ENCODE results near the gene TEP1. TPM values are rescaled to one million over a fixed set of nuclear protein-coding genes. Genes with fewer than 3 reads are reported as not detected.

TEP1 gene
- total RNA-seq, 2 experiments from 2014 or later = 47.1 to 49.3 TPM

- no peak for DNase-seq
- Mint-ChIP-seq H3K27ac (peak overlapping the region; percentile 96), H3K9me3 (no peaks in the 10 kb centered on the region), H3K4me3 (peak overlapping the region; percentile 93), H3K27me3 (no peaks in the 10 kb centered on the region), H3K36me3 (peaks cover 11% of the 10 kb centered on the region), H3K4me1 (ENCODE audit: low read depth) (peaks cover 37% of the 10 kb centered on the region)
- intact Hi-C loops (cut with micrococcal nuclease) = loop anchor here (2.0 to 5.0 kb wide), 3 partner anchors 120 to 268 kb away; no protein-coding TSS in a partner anchor
- ChIA-PET CTCF (interaction anchor here (0.7 to 2.0 kb wide), 7 partner anchors 8 to 269 kb away, joined by 3 to 7 read pairs (median 3); partner anchors contain the start of genes CCNB1IP1 and PARP2), POLR2A (interaction anchor here (0.6 to 3.6 kb wide), 4 partner anchors 8 to 69 kb away, joined by 3 to 16 read pairs (median 10); partner anchors contain the start of genes APEX1, OSGEP and PARP2)
Measured at GRCh38 chr14:20412411-20412810, 890 bp downstream of the TEP1 start.

- Mint-ChIP-seq H3K27me3 (no peaks in the 10 kb centered on the region), H3K36me3 (peaks cover 21% of the 10 kb centered on the region), H3K27ac (peak overlapping the region; percentile 14), H3K4me3 (no peak overlapping the region), H3K9me3 (no peaks in the 10 kb centered on the region), H3K4me1 (ENCODE audit: low read depth) (peaks cover 43% of the 10 kb centered on the region)
- no peak for DNase-seq
- ChIA-PET CTCF (interaction anchor here (0.7 kb wide), 1 partner anchor 606 kb away, joined by 4 read pairs; no protein-coding TSS in a partner anchor), POLR2A (no interaction called here)
- intact Hi-C loops (cut with micrococcal nuclease) = no loop called here
Measured at GRCh38 chr14:20409226-20409625, 4.1 kb downstream of the TEP1 start.

GRCh38 chr14:20403521-20403920, 9.8 kb downstream of the TEP1 start:
- Mint-ChIP-seq H3K27me3 (no peaks in the 10 kb centered on the region), H3K36me3 (peaks cover 51% of the 10 kb centered on the region), H3K4me3 (no peak overlapping the region), H3K27ac (peak overlapping the region; percentile 23), H3K9me3 (no peaks in the 10 kb centered on the region), H3K4me1 (ENCODE audit: low read depth) (peaks cover 37% of the 10 kb centered on the region)
- intact Hi-C loops (cut with micrococcal nuclease) = no loop called here
- CTCF ChIA-PET = interaction anchor here (0.9 kb wide), 1 partner anchor 12 kb away, joined by 4 read pairs; no protein-coding TSS in a partner anchor
- POLR2A ChIA-PET = interaction anchor here (1.9 to 3.1 kb wide), 2 partner anchors 51 to 61 kb away, joined by 7 to 26 read pairs; partner anchors contain the start of genes APEX1, OSGEP and PARP2
- no peak for DNase-seq

GRCh38 chr14:20400965-20401593, 12.2 kb downstream of the TEP1 start:
- ChIA-PET POLR2A (interaction anchor here (1.0 to 3.1 kb wide), 6 partner anchors 12 to 68 kb away, joined by 3 to 26 read pairs (median 5); partner anchors contain the start of genes PARP2, PIP4P1, PNP and TEP1), CTCF (interaction anchor here (0.8 to 1.8 kb wide), 6 partner anchors 13 to 290 kb away, joined by 3 to 10 read pairs (median 6); partner anchors contain the start of gene TEP1)
- Mint-ChIP-seq H3K4me3 (peak overlapping the region; percentile 52), H3K27me3 (no peaks in the 10 kb centered on the region), H3K36me3 (peaks cover 50% of the 10 kb centered on the region), H3K4me1 (ENCODE audit: low read depth) (peaks cover 30% of the 10 kb centered on the region), H3K9me3 (no peaks in the 10 kb centered on the region), H3K27ac (peak overlapping the region; percentile 95)
- intact Hi-C loops (cut with micrococcal nuclease) = loop anchor here (1.0 to 2.0 kb wide), 8 partner anchors 12 to 208 kb away; partner anchors contain the start of genes APEX1, CCNB1IP1, PARP2 and PIP4P1
- peak; percentile 43 for DNase-seq

GRCh38 chr14:20400589-20400964, 12.7 kb downstream of the TEP1 start:
- no peak for DNase-seq
- H3K9me3 Mint-ChIP-seq = no peaks in the 10 kb centered on the region
- ChIA-PET POLR2A (interaction anchor here (1.0 to 3.1 kb wide), 4 partner anchors 13 to 67 kb away, joined by 3 to 26 read pairs (median 5); partner anchors contain the start of genes PARP2 and TEP1), CTCF (interaction anchor here (0.8 kb wide), 1 partner anchor 291 kb away, joined by 3 read pairs; no protein-coding TSS in a partner anchor)
- H3K36me3 Mint-ChIP-seq = peaks cover 54% of the 10 kb centered on the region
- intact Hi-C loops (cut with micrococcal nuclease) = loop anchor here (2.0 kb wide), 1 partner anchor 68 kb away; the partner anchor contains the start of gene PNP
- H3K27ac Mint-ChIP-seq = peak overlapping the region; percentile 95
- peak overlapping the region; percentile 52 for H3K4me3 Mint-ChIP-seq
- no peaks in the 10 kb centered on the region for H3K27me3 Mint-ChIP-seq
- H3K4me1 Mint-ChIP-seq (ENCODE audit: low read depth) = peaks cover 28% of the 10 kb centered on the region

- intact Hi-C loops (cut with micrococcal nuclease) = no loop called here
- Mint-ChIP-seq H3K27me3 (no peaks in the 10 kb centered on the region), H3K4me1 (ENCODE audit: low read depth) (peaks cover 21% of the 10 kb centered on the region), H3K9me3 (no peaks in the 10 kb centered on the region), H3K4me3 (no peak overlapping the region), H3K27ac (no peak overlapping the region), H3K36me3 (peaks cover 41% of the 10 kb centered on the region)
- no peak for DNase-seq
- POLR2A ChIA-PET = no interaction called here
- CTCF ChIA-PET = interaction anchor here (0.7 to 1.5 kb wide), 2 partner anchors 70 to 100 kb away, joined by 4 read pairs; no protein-coding TSS in a partner anchor
Measured at GRCh38 chr14:20397511-20397910, 15.8 kb downstream of the TEP1 start.

- Mint-ChIP-seq H3K27ac (no peak overlapping the region), H3K27me3 (no peaks in the 10 kb centered on the region), H3K36me3 (peaks cover 50% of the 10 kb centered on the region), H3K9me3 (no peaks in the 10 kb centered on the region), H3K4me3 (no peak overlapping the region), H3K4me1 (ENCODE audit: low read depth) (no peaks in the 10 kb centered on the region)
- ChIA-PET CTCF (interaction anchor here (2.5 kb wide), 1 partner anchor 24 kb away, joined by 9 read pairs; no protein-coding TSS in a partner anchor), POLR2A (no interaction called here)
- no peak for DNase-seq
- intact Hi-C loops (cut with micrococcal nuclease) = no loop called here
Measured at GRCh38 chr14:20391505-20391904, 21.8 kb downstream of the TEP1 start.

- Mint-ChIP-seq H3K27ac (no peak overlapping the region), H3K9me3 (no peaks in the 10 kb centered on the region), H3K4me1 (ENCODE audit: low read depth) (no peaks in the 10 kb centered on the region), H3K36me3 (peaks cover 62% of the 10 kb centered on the region), H3K27me3 (no peaks in the 10 kb centered on the region), H3K4me3 (no peak overlapping the region)
- no peak for DNase-seq
- intact Hi-C loops (cut with micrococcal nuclease) = no loop called here
- ChIA-PET CTCF (no interaction called here), POLR2A (interaction anchor here (0.6 kb wide), 1 partner anchor 22 kb away, joined by 5 read pairs; no protein-coding TSS in a partner anchor)
Measured at GRCh38 chr14:20388159-20388558, 25.1 kb downstream of the TEP1 start.

- POLR2A ChIA-PET = no interaction called here
- Mint-ChIP-seq H3K9me3 (no peaks in the 10 kb centered on the region), H3K27ac (no peak overlapping the region), H3K36me3 (peaks cover 66% of the 10 kb centered on the region), H3K4me1 (ENCODE audit: low read depth) (no peaks in the 10 kb centered on the region), H3K27me3 (no peaks in the 10 kb centered on the region), H3K4me3 (no peak overlapping the region)
- no peak for DNase-seq
- intact Hi-C loops (cut with micrococcal nuclease) = no loop called here
- CTCF ChIA-PET = no interaction called here
Measured at GRCh38 chr14:20387576-20387975, 25.7 kb downstream of the TEP1 start.

- CTCF ChIA-PET = no interaction called here
- peaks cover 66% of the 10 kb centered on the region for H3K36me3 Mint-ChIP-seq
Measured at GRCh38 chr14:20386276-20386855, 26.9 kb downstream of the TEP1 start.

GRCh38 chr14:20384886-20385285, 28.4 kb downstream of the TEP1 start:
- CTCF ChIA-PET = no interaction called here
- H3K27me3 Mint-ChIP-seq = no peaks in the 10 kb centered on the region
- peaks cover 68% of the 10 kb centered on the region for H3K36me3 Mint-ChIP-seq
- POLR2A ChIA-PET = interaction anchor here (0.6 kb wide), 1 partner anchor 9 kb away, joined by 3 read pairs; no protein-coding TSS in a partner anchor
- no peak for DNase-seq
- no peak overlapping the region for H3K27ac Mint-ChIP-seq
- H3K4me1 Mint-ChIP-seq (ENCODE audit: low read depth) = peaks cover 2% of the 10 kb centered on the region
- intact Hi-C loops (cut with micrococcal nuclease) = no loop called here
- H3K4me3 Mint-ChIP-seq = no peak overlapping the region
- no peaks in the 10 kb centered on the region for H3K9me3 Mint-ChIP-seq

More at GRCh38 chr14:20386276-20386855, 26.9 kb downstream of the TEP1 start:
- Mint-ChIP-seq H3K27me3 (no peaks in the 10 kb centered on the region), H3K4me1 (ENCODE audit: low read depth) (no peaks in the 10 kb centered on the region), H3K4me3 (no peak overlapping the region), H3K9me3 (no peaks in the 10 kb centered on the region), H3K27ac (no peak overlapping the region)
- no peak for DNase-seq
- intact Hi-C loops (cut with micrococcal nuclease) = no loop called here
- POLR2A ChIA-PET = no interaction called here

GRCh38 chr14:20384321-20384720, 29.0 kb downstream of the TEP1 start:
- H3K27ac Mint-ChIP-seq = no peak overlapping the region
- H3K4me1 Mint-ChIP-seq (ENCODE audit: low read depth) = peaks cover 2% of the 10 kb centered on the region
- POLR2A ChIA-PET = no interaction called here
- H3K4me3 Mint-ChIP-seq = no peak overlapping the region
- intact Hi-C loops (cut with micrococcal nuclease) = no loop called here
- H3K36me3 Mint-ChIP-seq = peaks cover 67% of the 10 kb centered on the region
- CTCF ChIA-PET = no interaction called here
- DNase-seq = no peak
- no peaks in the 10 kb centered on the region for H3K27me3 Mint-ChIP-seq
- no peaks in the 10 kb centered on the region for H3K9me3 Mint-ChIP-seq
